Pancreas (tissue), 10 donors: Measurements from ENCODE around the gene CIBAR2. TPM values are rescaled to one million over a fixed set of nuclear protein-coding genes. Genes with fewer than 3 reads are reported as not detected.
A peak's percentile ranks its signal among the peaks of the same experiment; 100 is the strongest.

Experiments used
- ATAC-seq, 4 donors: fragments of 200-7000 bp; cut with Tn5 transposase; one replicate each; pipeline versions ENCODE4 v1.8.0 to v1.9.1; 2020; ENCODE audit warnings: mild to moderate bottlenecking in 4 of 4, moderate library complexity in 4 of 4
- DNase-seq, 6 donors: peaks; one replicate each; pipeline ENCODE4 v3.0.0-alpha.2; 2020
- FAIRE-seq: peaks from 2 replicates; lab custom pipeline; 2012; peaks lifted over from hg19 to GRCh38; lab: Jason Lieb, UNC
- H3K27ac ChIP-seq, 4 donors: fragments of 200-600 bp; sonication (generic); 1 replicate in 3 of 4; 2 replicates in 1 of 4; pipeline versions ENCODE4 v1.5.0 to v1.8.0; 2020
- H3K27me3 ChIP-seq, 4 donors: fragments of 200-600 bp; one replicate each; pipeline ENCODE4 v1.8.0; 2021
- H3K36me3 ChIP-seq, 3 donors: fragments of 200-600 bp; sonication (generic) in 1 of 3; one replicate each; pipeline versions ENCODE4 v1.5.0 to v1.8.0; 2020 to 2021
- H3K4me1 ChIP-seq, 3 donors: fragments of 200-600 bp; one replicate each; pipeline ENCODE4 v1.8.0; 2021
- H3K4me3 ChIP-seq, 4 donors: fragments of 200-600 bp; sonication (generic) in 2 of 4; one replicate each; pipeline versions ENCODE4 v1.5.0 to v1.8.0; 2020 to 2021
- H3K9me3 ChIP-seq, 4 donors: fragments of 200-600 bp; one replicate each; pipeline ENCODE4 v1.8.0; 2021
- CTCF ChIP-seq, 4 donors: fragments of 200-600 bp; sonication (generic) in 3 of 4; IDR thresholded peaks; one replicate each; pipeline versions ENCODE4 v1.5.0 to v1.8.0; 2021; ENCODE audit warnings: antibody characterized with exemption in 4 of 4
- WGBS, 2 donors: extraction: QIAGEN DNeasy Blood & Tissue Kit; methylation state at CpG; one replicate each; pipeline ENCODE4 v1.1.7; 2013; 5-methylcytosine and 5-hydroxymethylcytosine counted together
- intact Hi-C, 3 donors: fragments of 100-400 bp; cut with DNase I; formaldehyde crosslinking; loops; one replicate each; pipeline versions ENCODE4 v1.11.1 to v1.14.2; 2022
- polyA plus RNA-seq, 2 donors: library from polyadenylated mRNA; stranded (reverse); fragments of 200-250 nt; gene quantifications; one replicate each; pipeline ENCODE4 v1.2.3, GENCODE V29; 2013
- total RNA-seq, 6 donors: library from RNA; stranded (reverse); fragmentation: NEBNext Ultra II Directional in 4 of 6; extraction: Animal tissue kit (Norgen Biotek cat#: 25700) in 4 of 6; gene quantifications; one replicate each; pipeline versions ENCODE4 v1.2.1 to v1.2.4, GENCODE V29; 2021 to 2023
- donor health status: healthy with polysubstance abuse.
- donor health status: DM: no; HTN: no; CAD: no; lungs with moderate emphysema.
- donor health status: DM: no; HTN: no; CAD: no.
- donor health status: control.
- donor health status: control.
- donor health status: Bipolar disorder and iron deficiency.
- donor health status: DM: yes; HTN: yes; CAD: no.
- donor health status: DM: no; HTN: no; CAD: no.
- donor health status: DM: no; HTN: no; CAD: no.
- donor health status: DM: yes; HTN: yes; CAD: no.

CIBAR2 gene
- total and polyA plus RNA-seq, 8 donors: 0.05 TPM; not detected in 7

DNA sequence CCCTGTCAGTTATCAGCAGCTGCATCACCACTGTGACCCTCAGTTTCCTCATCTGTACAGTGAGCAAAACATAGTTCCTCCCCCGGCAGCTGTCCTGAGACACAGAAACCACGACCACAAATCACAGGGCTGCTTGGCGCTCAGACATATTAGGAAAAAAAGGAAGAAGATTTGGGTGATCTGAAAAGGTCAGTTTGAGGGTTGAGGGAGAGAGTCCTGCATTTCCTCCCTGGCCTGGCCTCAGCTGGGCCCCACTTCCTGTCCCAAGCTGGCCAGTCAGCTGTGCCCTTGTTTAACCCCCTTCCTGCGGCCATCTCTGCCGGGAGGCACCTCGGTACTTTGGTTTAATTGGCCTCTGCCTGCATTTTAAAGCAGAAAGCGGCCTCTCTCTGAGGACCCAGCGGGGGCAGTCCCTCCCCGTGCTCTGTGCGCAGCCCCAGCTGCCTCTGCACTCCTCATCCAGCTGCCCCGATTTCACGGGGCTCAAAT, 24.0 kb upstream of the CIBAR2 start:
- Histone ChIP-seq H3K36me3 (no peaks in the 10 kb centered on the region), H3K9me3 (no peaks in the 10 kb centered on the region), H3K4me3 (no peak overlapping the region), H3K27me3 (no peaks in the 10 kb centered on the region), H3K4me1 (peaks cover 4 to 14% (median 8%) of the 10 kb centered on the region in 3 donors), H3K27ac (peak overlapping the region in 3 of 4 donors; percentile 53 to 63 (median 61))
- ATAC-seq (peak in 2 of 4 donors; percentile 30 to 38), FAIRE-seq (no peak), DNase-seq (peak in 2 of 6 donors; percentile 31 to 63)
- no peak for TF ChIP-seq CTCF (IDR thresholded peaks at IDR 0.05)
- intact Hi-C loops: no loop called here
- WGBS, 2 donors: 74% methylated on average over 12 of the region's 12 CpGs

DNA sequence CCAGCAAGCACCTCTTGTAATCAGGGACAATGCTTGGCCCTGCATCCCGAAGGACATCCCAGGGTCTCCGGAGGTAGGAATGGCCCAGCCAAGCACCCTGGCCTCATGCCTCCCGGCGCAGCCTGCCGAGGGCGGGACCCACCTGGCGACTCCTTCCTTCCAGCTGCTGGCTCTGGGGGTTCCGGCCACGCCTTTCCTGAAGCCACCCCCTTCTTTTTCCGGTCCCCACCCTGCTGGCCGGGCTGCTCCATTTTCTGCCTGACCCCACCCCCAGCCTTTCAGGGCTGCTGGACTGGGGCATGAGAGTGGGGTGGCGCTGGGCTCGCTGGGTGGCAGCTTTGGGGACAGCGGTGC, 22.5 kb upstream of the CIBAR2 start:
- DNase-seq: no peak
- no peak for TF ChIP-seq CTCF (IDR thresholded peaks at IDR 0.05)
- WGBS, 2 donors: 89 to 90% methylated on average over 13 to 14 of the region's 14 CpGs
- Histone ChIP-seq H3K9me3 (no peaks in the 10 kb centered on the region), H3K4me3 (no peak overlapping the region), H3K4me1 (peaks cover 4 to 14% (median 8%) of the 10 kb centered on the region in 3 donors), H3K27me3 (no peaks in the 10 kb centered on the region), H3K36me3 (no peaks in the 10 kb centered on the region), H3K27ac (no peak overlapping the region)
- no peak for ATAC-seq
- no peak for FAIRE-seq
- intact Hi-C loops: no loop called here

DNA sequence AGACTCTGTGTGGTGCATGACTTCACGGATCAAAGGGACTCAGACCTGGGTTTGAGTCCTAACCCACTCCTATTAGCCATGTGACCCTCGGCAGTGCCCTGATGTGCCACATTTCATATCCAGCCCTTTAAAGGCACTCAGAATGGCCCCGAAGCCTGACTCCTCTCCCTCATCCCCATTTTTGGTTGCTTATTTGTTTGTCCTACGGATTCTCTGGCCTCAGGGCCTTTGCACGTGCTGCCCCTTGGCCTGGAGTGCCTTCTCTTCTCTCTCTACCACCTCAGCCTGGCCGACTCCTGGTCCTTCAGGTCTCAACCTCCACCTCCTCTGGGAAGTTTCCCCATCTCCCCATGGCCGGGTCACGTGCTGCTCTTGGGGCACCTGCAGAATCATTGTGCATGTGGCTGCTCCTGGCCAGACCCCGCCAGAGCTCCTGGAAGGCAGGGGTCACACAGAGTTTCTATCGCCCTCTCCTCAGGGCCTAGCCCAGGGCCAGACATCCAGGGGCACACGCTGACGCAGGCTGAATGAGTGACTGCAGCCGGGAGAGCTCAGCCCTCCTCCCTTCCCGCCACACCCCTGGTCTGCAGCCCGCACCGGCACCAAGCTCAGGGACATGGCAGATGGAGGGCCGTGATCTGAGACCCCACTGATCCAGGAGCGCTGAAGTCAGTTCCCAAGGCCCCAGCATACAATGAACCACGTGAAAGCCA, 22.0 kb upstream of the CIBAR2 start:
- no peaks in the 10 kb centered on the region for H3K27me3 ChIP-seq
- no peak for TF ChIP-seq CTCF (IDR thresholded peaks at IDR 0.05)
- FAIRE-seq (no peak), ATAC-seq (no peak), DNase-seq (no peak)
- H3K27ac ChIP-seq: no peak overlapping the region
- peaks cover 4 to 14% (median 8%) of the 10 kb centered on the region in 3 donors for H3K4me1 ChIP-seq
- H3K9me3 ChIP-seq: no peaks in the 10 kb centered on the region
- intact Hi-C loops: no loop called here
- H3K36me3 ChIP-seq: no peaks in the 10 kb centered on the region
- no peak overlapping the region for H3K4me3 ChIP-seq
- WGBS, 2 donors: 93 to 94% methylated on average over 19 of the region's 19 CpGs

DNA sequence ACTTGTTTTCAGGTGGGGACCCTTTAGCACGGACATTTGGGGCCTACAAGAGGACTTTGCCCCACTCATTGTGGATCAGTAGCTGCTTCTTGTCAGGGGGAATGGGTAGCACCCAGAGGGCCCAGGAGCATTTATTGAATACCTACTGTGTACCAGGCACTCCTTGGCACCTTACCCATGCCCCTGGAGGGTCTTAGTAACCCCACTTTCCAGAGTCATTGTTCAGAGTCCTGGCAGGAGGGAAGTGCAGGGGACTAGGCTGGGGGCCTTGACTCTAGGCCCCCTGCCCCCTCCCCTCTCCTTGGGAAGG, 21.0 kb upstream of the CIBAR2 start:
- no peak for TF ChIP-seq CTCF (IDR thresholded peaks at IDR 0.05)
- no peaks in the 10 kb centered on the region for H3K36me3 ChIP-seq
- ATAC-seq: no peak
- no peak overlapping the region for H3K27ac ChIP-seq
- WGBS, 2 donors: 90 to 92% methylated on average over 1 of the region's 1 CpG
- no peak for DNase-seq
- H3K4me1 ChIP-seq: peaks cover 4 to 14% (median 8%) of the 10 kb centered on the region in 3 donors
- H3K9me3 ChIP-seq: no peaks in the 10 kb centered on the region
- intact Hi-C loops: no loop called here
- no peak for FAIRE-seq
- no peak overlapping the region for H3K4me3 ChIP-seq
- H3K27me3 ChIP-seq: no peaks in the 10 kb centered on the region
